Endothelial cell of umbilical vein (primary cell): ENCODE data around the gene SIVA1. TPM values are rescaled to one million over a fixed set of nuclear protein-coding genes. Genes with fewer than 3 reads are reported as not detected.

Experiments
- BruUV-seq: library from RNA; stranded (reverse); fragments of 400-500 nt; replicated peaks from 2 replicates; lab custom pipeline; 2021; lab: Mats Ljungman, UMichigan
- CTCF ChIA-PET: fragments of 300-600, 350-600 bp; sonication (Branson Sonifier 250); formaldehyde crosslinking; loops from one replicate; lab custom pipeline; 2021; ENCODE audit warnings: antibody characterized with exemption, inconsistent platforms; lab: Charles Lee
- POLR2A ChIA-PET: fragments of 300-600, 350-600 bp; sonication (Branson Sonifier 250); formaldehyde crosslinking; loops from one replicate; lab custom pipeline; 2021; ENCODE audit warnings: antibody characterized with exemption, inconsistent platforms; lab: Charles Lee
- DNase-seq: peaks from one replicate; pipeline ENCODE4 v3.0.0-alpha.2; 2011; ENCODE audit warnings: low read depth, low spot score
- FAIRE-seq: peaks from 2 replicates; lab custom pipeline; 2011; peaks lifted over from hg19 to GRCh38; lab: Jason Lieb, UNC
- H2AFZ ChIP-seq: 2 replicates; pipeline ENCODE4 v1.6.0; 2012; ENCODE audit warnings: low read depth, low read length, control low read depth, inconsistent platforms
- H3K27ac ChIP-seq: 2 replicates; pipeline ENCODE4 v1.5.1; 2011; ENCODE audit warnings: low read depth, mild to moderate bottlenecking, control low read depth, low read length, moderate library complexity; ENCODE audit not compliant: insufficient read depth
- H3K27me3 ChIP-seq, 2 experiments: 2 replicates each; pipeline versions ENCODE4 v1.6.0 to v1.6.1; 2011; ENCODE audit warnings: low read length in 2 of 2, mixed read lengths in 1 of 2; ENCODE audit not compliant: control insufficient read depth in 2 of 2, insufficient read depth in 2 of 2
- H3K36me3 ChIP-seq, 2 experiments: 2 replicates in 1 of 2; 3 replicates in 1 of 2; pipeline ENCODE4 v1.5.1; 2011; ENCODE audit warnings: low read length in 2 of 2, mild to moderate bottlenecking in 1 of 2, moderate library complexity in 1 of 2; ENCODE audit not compliant: control insufficient read depth in 2 of 2, insufficient read depth in 2 of 2; ENCODE audit errors: extremely low read depth in 1 of 2
- H3K4me1 ChIP-seq: 3 replicates; pipeline ENCODE4 v1.5.1; 2011; ENCODE audit warnings: mild to moderate bottlenecking, low read length; ENCODE audit not compliant: control insufficient read depth, insufficient read depth; ENCODE audit errors: extremely low read depth
- H3K4me2 ChIP-seq: 2 replicates; pipeline ENCODE4 v1.6.1; 2011; ENCODE audit warnings: low read length, control low read depth, mixed read lengths; ENCODE audit not compliant: insufficient read depth
- H3K4me3 ChIP-seq, 3 experiments: fragments of 200-600 bp in 1 of 3; sonication (generic), shearing (Covaris generic) in 1 of 3; replicated peaks in 1 of 3; 2 replicates each; pipeline ENCODE4 v1.5.1; 2011 to 2016; ENCODE audit warnings: control low read depth in 3 of 3, low read length in 3 of 3, mild to moderate bottlenecking in 2 of 3, inconsistent platforms in 1 of 3, low read depth in 1 of 3, moderate library complexity in 1 of 3; ENCODE audit not compliant: insufficient read depth in 1 of 3
- H3K79me2 ChIP-seq: 2 replicates; pipeline ENCODE4 v1.6.0; 2012; ENCODE audit warnings: low read length, inconsistent platforms; ENCODE audit not compliant: control insufficient read depth, insufficient read depth
- H3K9ac ChIP-seq: replicated peaks from 2 replicates; pipeline ENCODE3; 2011; ENCODE audit warnings: low read length, control low read depth; ENCODE audit not compliant: insufficient read depth; ENCODE audit errors: extremely low read depth
- H3K9me1 ChIP-seq: replicated peaks from 3 replicates; pipeline ENCODE4 v1.6.0; 2011; ENCODE audit warnings: mild to moderate bottlenecking, low read length; ENCODE audit not compliant: control insufficient read depth, insufficient read depth; ENCODE audit errors: extremely low read depth
- H3K9me3 ChIP-seq: replicated peaks from 2 replicates; pipeline ENCODE4 v1.5.1; 2012; ENCODE audit warnings: low read length, inconsistent platforms; ENCODE audit not compliant: control insufficient read depth, insufficient read depth
- H4K20me1 ChIP-seq: replicated peaks from 2 replicates; pipeline ENCODE3; 2011; ENCODE audit warnings: mild to moderate bottlenecking, low read length; ENCODE audit not compliant: control insufficient read depth, insufficient read depth; ENCODE audit errors: extremely low read depth
- FOS ChIP-seq: IDR thresholded peaks from 2 replicates; pipeline ENCODE4 v1.6.1; 2011; ENCODE audit warnings: mild to moderate bottlenecking, low read length, moderate library complexity, borderline replicate concordance; ENCODE audit not compliant: insufficient read depth
- JUN ChIP-seq: IDR thresholded peaks from 2 replicates; pipeline ENCODE4 v1.6.1; 2011; ENCODE audit warnings: borderline replicate concordance, low read depth; ENCODE audit not compliant: insufficient read length, insufficient read depth
- MAX ChIP-seq: IDR thresholded peaks from 2 replicates; pipeline ENCODE4 v1.6.1; 2011; ENCODE audit not compliant: insufficient read depth, insufficient read length
- POLR2A ChIP-seq: IDR thresholded peaks from 2 replicates; pipeline ENCODE4 v1.6.1; 2012; ENCODE audit warnings: low read depth, mild to moderate bottlenecking, control low read depth, low read length
- POLR2AphosphoS5 ChIP-seq: IDR thresholded peaks from 2 replicates; pipeline ENCODE4 v1.6.1; 2012; ENCODE audit warnings: low read depth, mild to moderate bottlenecking, control low read depth, low read length, moderate library complexity; ENCODE audit not compliant: insufficient read depth
- dilution Hi-C: fragments of 300-500 bp; cut with MboI; formaldehyde crosslinking; loops from one replicate; pipeline ENCODE4 v1.15.0; 2019; ENCODE audit warnings: low sequenced_read_pairs; ENCODE audit not compliant: extremely low pct_ligation_motif_present
- intact Hi-C: fragments of 100-400 bp; cut with micrococcal nuclease; formaldehyde crosslinking; loops from one replicate; pipeline ENCODE4 v1.10.0; 2022
- polyA plus RNA-seq, 4 experiments: library from polyadenylated mRNA; depleted of rRNA in 3 of 4; stranded (reverse) in 3 of 4; unstranded in 1 of 4; fragments of >200 nt; gene quantifications; 2 replicates each; pipeline versions ENCODE4 v1.2.1 to v1.2.3, GENCODE V29; 2011 to 2012; ENCODE audit warnings: missing spikeins in 1 of 4
- total RNA-seq: library from RNA; stranded (reverse); gene quantifications from 2 replicates; pipeline ENCODE4 v1.2.3, GENCODE V29; 2021

SIVA1 gene
- total and polyA plus RNA-seq, 2 donors (not counting 3 experiments of a cell fraction or from before 2014, with no cell fraction given) = 101 to 299 TPM

GRCh38 chr14:104735830-104736642 is 16.9 kb upstream of the SIVA1 start:
- DNase-seq = peak; percentile 87
- Histone ChIP-seq H3K4me1 (peaks cover 19% of the 10 kb centered on the region), H3K27me3 (no peaks in the 10 kb centered on the region), H3K4me2 (peak overlapping the region; percentile 40), H3K9ac (peak overlapping the region; percentile 48), H3K4me3 (no peak overlapping the region), H3K9me3 (no peaks in the 10 kb centered on the region), H4K20me1 (no peaks in the 10 kb centered on the region), H2AFZ (peak overlapping the region; percentile 93), H3K36me3 (no peaks in the 10 kb centered on the region), H3K79me2 (no peaks in the 10 kb centered on the region), H3K27ac (peak overlapping the region; percentile 64), H3K9me1 (no peaks in the 10 kb centered on the region)
- dilution Hi-C loops = no loop called here
- TF ChIP-seq MAX = peak; percentile 65
- TF ChIP-seq POLR2AphosphoS5 = peak; percentile 93
- TF ChIP-seq FOS = peak; percentile 30
- no peak for TF ChIP-seq JUN
- TF ChIP-seq POLR2A = peak; percentile 56
- ChIA-PET CTCF (interaction anchor here (1.0 to 4.1 kb wide), 7 partner anchors 10 to 35 kb away, joined by 3 to 11 read pairs (median 6); partner anchors contain the start of gene SIVA1), POLR2A (interaction anchor here (1.9 kb wide), 1 partner anchor 17 kb away, joined by 6 read pairs; the partner anchor contains the start of gene SIVA1)
- BruUV-seq = no TSS peak
- FAIRE-seq = peak; percentile 92
- intact Hi-C loops = loop anchor here (1.0 kb wide), 1 partner anchor 16 kb away; no protein-coding TSS in a partner anchor
